A673 (cell line): ENCODE measurements around the gene ARRB1.

Experiments
- EZH2 ChIP-seq: fragments of 200-600 bp; sonication (generic); IDR thresholded peaks from 2 replicates; pipeline ENCODE4 v1.6.1; 2017; ENCODE audit warnings: borderline replicate concordance, low read depth, mild to moderate bottlenecking, mixed read lengths, antibody characterized with exemption, low read length; ENCODE audit not compliant: poor library complexity, severe bottlenecking
- TF ChIP-seq, protein P1 (sequence below): fragments of 300-800, 200-600 bp; sonication (generic); conservative IDR thresholded peaks from 2 replicates; pipeline ENCODE4 v1.5.1; 2017; ENCODE audit warnings: low read depth, mild to moderate bottlenecking, antibody characterized with exemption, low read length, moderate library complexity, mixed read lengths

DNA sequence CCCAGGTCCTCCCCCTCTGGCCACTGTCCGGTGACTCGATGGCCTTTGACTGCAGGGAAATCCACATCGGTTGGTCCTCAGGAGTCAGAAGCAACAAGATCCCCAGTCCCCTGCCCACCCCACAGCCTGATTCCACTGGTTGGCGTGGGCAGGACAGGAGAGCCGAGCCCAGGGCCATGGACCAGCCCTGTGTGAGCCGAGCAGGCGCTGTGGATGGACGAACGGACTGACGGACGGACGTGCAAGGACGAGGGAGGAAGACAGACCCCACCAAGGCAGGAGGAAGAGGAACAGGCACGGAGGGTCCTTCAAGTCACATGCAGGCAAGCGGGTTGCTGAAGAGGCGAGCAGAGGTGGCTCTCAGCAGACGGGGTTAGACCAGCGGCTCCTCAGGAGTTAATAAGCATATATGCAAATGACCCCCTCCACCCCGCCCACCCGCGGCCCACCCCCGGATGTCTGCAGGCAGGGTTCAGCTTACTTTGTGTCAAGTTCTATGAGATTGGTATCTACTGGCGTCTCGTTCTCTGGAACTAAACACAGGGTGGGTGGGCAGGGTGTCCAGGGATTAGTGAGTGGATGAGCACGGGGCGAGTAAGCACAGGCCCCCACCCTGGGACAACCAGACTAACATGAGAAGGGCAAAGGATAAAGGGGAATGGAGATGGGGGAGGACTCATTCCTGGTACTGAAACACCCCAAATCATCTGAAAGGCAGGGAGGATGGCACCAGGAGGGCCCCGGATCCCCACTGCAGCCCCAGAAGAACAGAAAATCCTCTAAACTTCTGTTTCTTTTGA lies 84.1 kb downstream of the ARRB1 start:
- TF ChIP-seq, protein P1, sequence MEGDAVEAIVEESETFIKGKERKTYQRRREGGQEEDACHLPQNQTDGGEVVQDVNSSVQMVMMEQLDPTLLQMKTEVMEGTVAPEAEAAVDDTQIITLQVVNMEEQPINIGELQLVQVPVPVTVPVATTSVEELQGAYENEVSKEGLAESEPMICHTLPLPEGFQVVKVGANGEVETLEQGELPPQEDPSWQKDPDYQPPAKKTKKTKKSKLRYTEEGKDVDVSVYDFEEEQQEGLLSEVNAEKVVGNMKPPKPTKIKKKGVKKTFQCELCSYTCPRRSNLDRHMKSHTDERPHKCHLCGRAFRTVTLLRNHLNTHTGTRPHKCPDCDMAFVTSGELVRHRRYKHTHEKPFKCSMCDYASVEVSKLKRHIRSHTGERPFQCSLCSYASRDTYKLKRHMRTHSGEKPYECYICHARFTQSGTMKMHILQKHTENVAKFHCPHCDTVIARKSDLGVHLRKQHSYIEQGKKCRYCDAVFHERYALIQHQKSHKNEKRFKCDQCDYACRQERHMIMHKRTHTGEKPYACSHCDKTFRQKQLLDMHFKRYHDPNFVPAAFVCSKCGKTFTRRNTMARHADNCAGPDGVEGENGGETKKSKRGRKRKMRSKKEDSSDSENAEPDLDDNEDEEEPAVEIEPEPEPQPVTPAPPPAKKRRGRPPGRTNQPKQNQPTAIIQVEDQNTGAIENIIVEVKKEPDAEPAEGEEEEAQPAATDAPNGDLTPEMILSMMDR, result no peak
- no peak for TF ChIP-seq EZH2
